GM06990 (cell line): ENCODE results near the gene DUSP2.

Experiments used
- DNase-seq: peaks from one replicate; pipeline ENCODE4 v3.0.0-alpha.2; 2011; ENCODE audit not compliant: insufficient read length; ENCODE audit errors: extremely low read depth
- H3K27me3 ChIP-seq: replicated peaks from 2 replicates; pipeline ENCODE4 v1.6.0; 2011; ENCODE audit warnings: low read length; ENCODE audit not compliant: control insufficient read depth, insufficient read depth
- H3K36me3 ChIP-seq: 2 replicates; pipeline ENCODE4 v1.5.1; 2011; ENCODE audit warnings: low read length; ENCODE audit not compliant: control insufficient read depth, insufficient read depth
- H3K4me3 ChIP-seq: replicated peaks from 2 replicates; pipeline ENCODE4 v1.5.1; 2011; ENCODE audit warnings: low read depth, mild to moderate bottlenecking, control low read depth, low read length
- TF ChIP-seq, protein P1 (sequence below): IDR thresholded peaks from 2 replicates; pipeline ENCODE4 v1.5.1; 2011; ENCODE audit warnings: low read length, control low read depth, mild to moderate bottlenecking, inconsistent platforms; ENCODE audit not compliant: insufficient read depth, poor library complexity, severe bottlenecking

DUSP2 gene, protein sequence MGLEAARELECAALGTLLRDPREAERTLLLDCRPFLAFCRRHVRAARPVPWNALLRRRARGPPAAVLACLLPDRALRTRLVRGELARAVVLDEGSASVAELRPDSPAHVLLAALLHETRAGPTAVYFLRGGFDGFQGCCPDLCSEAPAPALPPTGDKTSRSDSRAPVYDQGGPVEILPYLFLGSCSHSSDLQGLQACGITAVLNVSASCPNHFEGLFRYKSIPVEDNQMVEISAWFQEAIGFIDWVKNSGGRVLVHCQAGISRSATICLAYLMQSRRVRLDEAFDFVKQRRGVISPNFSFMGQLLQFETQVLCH

GRCh38 chr2:96145036-96145847, at the start of gene DUSP2:
TSS of gene DUSP2 (minus strand) at chr2:96145440. CDS start at chr2:96145354, 86 bp downstream.
- DNase-seq: peak; percentile 100
- TF ChIP-seq, protein P1, sequence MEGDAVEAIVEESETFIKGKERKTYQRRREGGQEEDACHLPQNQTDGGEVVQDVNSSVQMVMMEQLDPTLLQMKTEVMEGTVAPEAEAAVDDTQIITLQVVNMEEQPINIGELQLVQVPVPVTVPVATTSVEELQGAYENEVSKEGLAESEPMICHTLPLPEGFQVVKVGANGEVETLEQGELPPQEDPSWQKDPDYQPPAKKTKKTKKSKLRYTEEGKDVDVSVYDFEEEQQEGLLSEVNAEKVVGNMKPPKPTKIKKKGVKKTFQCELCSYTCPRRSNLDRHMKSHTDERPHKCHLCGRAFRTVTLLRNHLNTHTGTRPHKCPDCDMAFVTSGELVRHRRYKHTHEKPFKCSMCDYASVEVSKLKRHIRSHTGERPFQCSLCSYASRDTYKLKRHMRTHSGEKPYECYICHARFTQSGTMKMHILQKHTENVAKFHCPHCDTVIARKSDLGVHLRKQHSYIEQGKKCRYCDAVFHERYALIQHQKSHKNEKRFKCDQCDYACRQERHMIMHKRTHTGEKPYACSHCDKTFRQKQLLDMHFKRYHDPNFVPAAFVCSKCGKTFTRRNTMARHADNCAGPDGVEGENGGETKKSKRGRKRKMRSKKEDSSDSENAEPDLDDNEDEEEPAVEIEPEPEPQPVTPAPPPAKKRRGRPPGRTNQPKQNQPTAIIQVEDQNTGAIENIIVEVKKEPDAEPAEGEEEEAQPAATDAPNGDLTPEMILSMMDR: no peak
- H3K27me3 ChIP-seq: no peaks in the 10 kb centered on the region
- H3K4me3 ChIP-seq: peak within 1 kb of the TSS; percentile 97
- peaks cover 18% of the 10 kb centered on the region for H3K36me3 ChIP-seq

DNA sequence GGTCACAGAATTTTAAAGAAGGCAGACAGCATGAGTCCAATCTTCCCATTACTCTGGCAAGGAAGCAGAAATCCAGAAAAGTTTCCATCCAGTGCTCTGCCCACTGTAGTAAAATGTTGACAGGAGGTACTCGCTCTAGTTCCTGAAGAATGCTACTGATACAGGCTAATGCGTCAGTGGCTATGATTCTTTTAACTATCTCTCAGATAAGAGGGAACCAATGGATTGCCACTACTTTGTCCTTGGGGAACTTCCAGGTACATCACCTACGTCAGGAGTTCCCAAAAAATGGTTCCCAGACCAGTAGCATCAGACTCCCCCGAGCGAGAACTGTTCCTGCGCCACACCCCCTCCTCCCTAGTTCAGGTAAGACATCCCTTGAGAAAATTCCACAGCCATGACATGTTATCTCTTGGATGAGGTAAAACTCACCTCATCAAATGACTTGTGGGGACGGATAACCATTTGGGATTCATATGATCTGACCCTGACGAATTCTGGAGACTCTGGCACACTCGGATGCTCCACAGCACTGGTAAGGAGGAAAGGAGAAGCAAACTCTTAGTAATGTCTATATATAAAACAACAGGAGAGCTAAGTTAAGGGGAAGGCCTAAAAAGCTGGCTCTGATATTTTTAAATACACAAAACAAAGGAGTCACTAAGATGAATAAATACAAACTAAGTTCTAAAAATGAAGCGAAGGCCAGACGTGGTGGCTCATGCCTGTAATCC, 46.9 kb upstream of the DUSP2 start:
- Histone ChIP-seq H3K4me3 (no peak overlapping the region), H3K36me3 (peaks cover 26% of the 10 kb centered on the region), H3K27me3 (no peaks in the 10 kb centered on the region)
- TF ChIP-seq, protein P1: no peak
- DNase-seq: no peak

GRCh38 chr2:96188821-96189526, 43.7 kb upstream of the DUSP2 start:
- no peak for DNase-seq
- Histone ChIP-seq H3K27me3 (no peaks in the 10 kb centered on the region), H3K4me3 (no peak overlapping the region), H3K36me3 (peaks cover 37% of the 10 kb centered on the region)
- TF ChIP-seq, protein P1: no peak

- TF ChIP-seq, protein P1: no peak
- Histone ChIP-seq H3K27me3 (no peaks in the 10 kb centered on the region), H3K36me3 (peaks cover 26% of the 10 kb centered on the region), H3K4me3 (no peak overlapping the region)
- DNase-seq: no peak
Measured at GRCh38 chr2:96186562-96186961, 41.3 kb upstream of the DUSP2 start.

GRCh38 chr2:96185516-96185915, 40.3 kb upstream of the DUSP2 start:
- no peaks in the 10 kb centered on the region for H3K27me3 ChIP-seq
- DNase-seq: no peak
- H3K4me3 ChIP-seq: no peak overlapping the region
- TF ChIP-seq, protein P1: no peak
- peaks cover 24% of the 10 kb centered on the region for H3K36me3 ChIP-seq
